Vagina (tissue), 2 donors: Measurements from ENCODE around the gene SLX4IP. TPM values are rescaled to one million over a fixed set of nuclear protein-coding genes. Genes with fewer than 3 reads are reported as not detected.

ENCODE experiments used
- DNase-seq, 2 donors: peaks; one replicate each; pipeline ENCODE4 v3.0.0-alpha.2; 2017; ENCODE audit errors: extremely low spot score in 2 of 2
- H3K27ac ChIP-seq: fragments of 200-600 bp; sonication (generic); one replicate; pipeline ENCODE4 v1.5.1; 2019
- H3K27me3 ChIP-seq: fragments of 200-600 bp; sonication (generic); one replicate; pipeline ENCODE4 v1.5.1; 2019
- H3K36me3 ChIP-seq, 2 donors: fragments of 200-600 bp; sonication (generic); one replicate each; pipeline ENCODE4 v1.5.1; 2017 to 2019
- H3K4me1 ChIP-seq: fragments of 200-600 bp; sonication (generic); one replicate; pipeline ENCODE4 v1.5.1; 2019
- H3K4me3 ChIP-seq, 2 donors: fragments of 200-600 bp; sonication (generic); 1 replicate in 1 of 2; 2 replicates in 1 of 2; pipeline ENCODE4 v1.5.1; 2016 to 2019
- H3K9me3 ChIP-seq: fragments of 200-600 bp; sonication (generic); one replicate; pipeline ENCODE4 v1.5.1; 2019
- POLR2A ChIP-seq, 2 donors: fragments of 450-650 bp; IDR thresholded peaks; one replicate each; pipeline ENCODE4 v1.6.1; 2017; ENCODE audit warnings: antibody characterized with exemption in 2 of 2, mild to moderate bottlenecking in 2 of 2, moderate library complexity in 2 of 2
- POLR2AphosphoS5 ChIP-seq, 2 donors: sonication (generic); formaldehyde crosslinking; IDR thresholded peaks; one replicate each; pipeline ENCODE4 v1.9.0; 2017; ENCODE audit warnings: antibody characterized with exemption in 2 of 2, mild to moderate bottlenecking in 2 of 2, low read depth in 1 of 2; ENCODE audit not compliant: insufficient read depth in 1 of 2
- intact Hi-C: fragments of 100-400 bp; cut with DNase I; formaldehyde crosslinking; loops from one replicate; pipeline ENCODE4 v1.15.1; 2023
- total RNA-seq: library from RNA; depleted of rRNA; stranded (reverse); fragments of >200 nt; gene quantifications from one replicate; pipeline ENCODE4 v1.2.3, GENCODE V29; 2016
- TF ChIP-seq, protein P1 (sequence below), 3 experiments: fragments of 450-650 bp in 2 of 3; fragments of 200-600 bp in 1 of 3; sonication (generic) in 1 of 3; IDR thresholded peaks; one replicate each; pipeline ENCODE4 v1.5.1; 2017 to 2019; ENCODE audit warnings: antibody characterized with exemption in 3 of 3, mild to moderate bottlenecking in 2 of 3, moderate library complexity in 2 of 3

SLX4IP gene
- total RNA-seq, 1 donor from 2014 or later = 4.9 TPM

DNA sequence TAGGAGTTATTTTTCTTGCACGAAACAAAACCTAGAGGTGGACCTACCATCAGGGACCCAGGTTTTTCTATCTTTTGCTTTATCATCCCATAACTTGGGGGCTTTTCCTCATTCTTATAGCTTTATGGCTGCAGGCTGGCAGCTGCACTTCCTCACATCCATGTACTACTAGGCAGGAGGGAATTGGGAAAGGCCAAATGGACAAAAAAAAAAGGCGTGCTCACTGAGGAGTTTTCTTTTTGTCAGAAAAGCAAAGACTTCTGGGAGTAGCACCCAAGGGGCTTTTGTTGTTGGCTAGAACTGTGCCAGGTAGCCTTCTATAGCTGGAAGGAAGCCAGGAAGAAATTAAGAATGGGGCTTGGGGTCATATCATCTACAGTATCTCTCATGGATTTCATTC, 61.4 kb downstream of the SLX4IP start:
- Histone ChIP-seq H3K4me3 (no peak overlapping the region), H3K27ac (no peak overlapping the region), H3K36me3 (no peaks in the 10 kb centered on the region), H3K4me1 (peaks cover 12% of the 10 kb centered on the region), H3K9me3 (no peaks in the 10 kb centered on the region), H3K27me3 (no peaks in the 10 kb centered on the region)
- DNase-seq = no peak
- TF ChIP-seq POLR2AphosphoS5 (IDR thresholded peaks at IDR 0.05; ENCODE audit: insufficient read depth in 1 of 2, low read depth in 1 of 2) (no peak), POLR2A (IDR thresholded peaks at IDR 0.05) (no peak)
- TF ChIP-seq, protein P1, sequence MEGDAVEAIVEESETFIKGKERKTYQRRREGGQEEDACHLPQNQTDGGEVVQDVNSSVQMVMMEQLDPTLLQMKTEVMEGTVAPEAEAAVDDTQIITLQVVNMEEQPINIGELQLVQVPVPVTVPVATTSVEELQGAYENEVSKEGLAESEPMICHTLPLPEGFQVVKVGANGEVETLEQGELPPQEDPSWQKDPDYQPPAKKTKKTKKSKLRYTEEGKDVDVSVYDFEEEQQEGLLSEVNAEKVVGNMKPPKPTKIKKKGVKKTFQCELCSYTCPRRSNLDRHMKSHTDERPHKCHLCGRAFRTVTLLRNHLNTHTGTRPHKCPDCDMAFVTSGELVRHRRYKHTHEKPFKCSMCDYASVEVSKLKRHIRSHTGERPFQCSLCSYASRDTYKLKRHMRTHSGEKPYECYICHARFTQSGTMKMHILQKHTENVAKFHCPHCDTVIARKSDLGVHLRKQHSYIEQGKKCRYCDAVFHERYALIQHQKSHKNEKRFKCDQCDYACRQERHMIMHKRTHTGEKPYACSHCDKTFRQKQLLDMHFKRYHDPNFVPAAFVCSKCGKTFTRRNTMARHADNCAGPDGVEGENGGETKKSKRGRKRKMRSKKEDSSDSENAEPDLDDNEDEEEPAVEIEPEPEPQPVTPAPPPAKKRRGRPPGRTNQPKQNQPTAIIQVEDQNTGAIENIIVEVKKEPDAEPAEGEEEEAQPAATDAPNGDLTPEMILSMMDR (IDR thresholded peaks at IDR 0.05) = no peak
- intact Hi-C loops = no loop called here

DNA sequence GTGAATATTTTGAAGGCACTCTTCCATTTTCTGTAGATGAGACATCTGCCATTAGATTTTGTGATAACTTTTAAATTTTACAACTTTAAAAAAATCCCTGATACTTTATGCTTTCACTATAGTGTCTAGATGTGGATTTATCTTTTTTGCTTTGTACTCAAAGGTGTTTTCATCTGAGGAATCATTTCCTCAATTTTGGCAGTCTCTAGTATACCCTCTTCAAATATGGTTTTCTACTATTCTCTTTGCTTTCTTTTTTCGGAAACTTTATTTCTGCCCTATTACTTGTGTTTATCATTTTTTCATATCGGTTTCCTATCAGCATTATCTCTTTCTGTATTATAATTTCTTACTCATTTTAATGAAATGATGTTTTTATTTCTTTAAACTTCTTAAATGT, 62.2 kb downstream of the SLX4IP start:
- no peak for DNase-seq
- Histone ChIP-seq H3K4me1 (peaks cover 20% of the 10 kb centered on the region), H3K36me3 (no peaks in the 10 kb centered on the region), H3K27ac (no peak overlapping the region), H3K9me3 (no peaks in the 10 kb centered on the region), H3K27me3 (no peaks in the 10 kb centered on the region), H3K4me3 (no peak overlapping the region)
- TF ChIP-seq POLR2A (IDR thresholded peaks at IDR 0.05) (no peak), POLR2AphosphoS5 (IDR thresholded peaks at IDR 0.05; ENCODE audit: insufficient read depth in 1 of 2, low read depth in 1 of 2) (no peak)
- TF ChIP-seq, protein P1 (IDR thresholded peaks at IDR 0.05) = no peak
- intact Hi-C loops = no loop called here

DNA sequence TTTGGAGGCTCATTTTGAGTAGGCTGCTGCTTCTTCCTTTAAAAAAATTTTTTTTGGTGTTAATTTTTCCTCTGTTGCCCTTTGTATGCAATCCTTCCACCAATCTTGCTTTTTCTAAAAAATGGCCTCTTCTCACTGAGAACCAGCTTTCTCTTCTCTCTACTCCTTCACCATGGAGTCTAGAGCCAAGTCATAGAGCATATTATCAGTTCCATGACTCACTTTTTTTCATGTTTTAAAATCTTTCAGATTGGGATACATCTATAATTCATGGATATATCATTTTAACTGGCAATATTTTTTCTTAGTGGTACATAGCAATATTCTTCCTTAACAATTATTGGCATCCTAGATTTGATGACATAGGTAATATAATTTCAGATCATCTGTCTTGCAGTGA, 62.7 kb downstream of the SLX4IP start:
- DNase-seq = no peak
- Histone ChIP-seq H3K4me1 (peaks cover 24% of the 10 kb centered on the region), H3K27me3 (no peaks in the 10 kb centered on the region), H3K27ac (no peak overlapping the region), H3K36me3 (no peaks in the 10 kb centered on the region), H3K4me3 (no peak overlapping the region), H3K9me3 (no peaks in the 10 kb centered on the region)
- TF ChIP-seq POLR2A (IDR thresholded peaks at IDR 0.05) (no peak), POLR2AphosphoS5 (IDR thresholded peaks at IDR 0.05; ENCODE audit: insufficient read depth in 1 of 2, low read depth in 1 of 2) (no peak)
- TF ChIP-seq, protein P1 (IDR thresholded peaks at IDR 0.05) = no peak
- intact Hi-C loops = no loop called here

DNA sequence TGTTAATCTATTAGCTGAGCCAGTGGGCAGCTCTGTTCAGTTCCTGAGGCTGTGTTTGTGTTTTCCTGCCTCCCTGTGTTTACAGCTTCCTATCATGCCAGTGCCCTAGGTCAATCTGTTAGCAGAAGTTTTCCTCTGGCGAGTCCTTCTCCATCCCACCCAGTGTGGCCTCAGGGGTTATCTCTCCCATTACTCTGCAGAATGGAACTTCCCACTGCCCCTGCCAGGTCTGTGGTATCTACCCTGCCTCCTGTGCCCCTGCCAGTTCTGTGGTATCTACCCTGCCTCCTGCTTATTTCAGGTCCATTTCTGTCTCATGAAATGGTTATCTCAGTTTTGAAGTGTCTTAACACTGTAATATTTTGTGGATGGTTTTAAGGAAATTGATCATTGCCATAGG, 63.1 kb downstream of the SLX4IP start:
- H3K4me3 ChIP-seq = no peak overlapping the region
- no peaks in the 10 kb centered on the region for H3K9me3 ChIP-seq
- peaks cover 25% of the 10 kb centered on the region for H3K4me1 ChIP-seq
- DNase-seq = no peak
- no peak overlapping the region for H3K27ac ChIP-seq
- TF ChIP-seq, protein P1 (IDR thresholded peaks at IDR 0.05) = no peak
- no peak for TF ChIP-seq POLR2AphosphoS5 (IDR thresholded peaks at IDR 0.05; ENCODE audit: insufficient read depth in 1 of 2, low read depth in 1 of 2)
- no peak for TF ChIP-seq POLR2A (IDR thresholded peaks at IDR 0.05)
- intact Hi-C loops = no loop called here
- H3K27me3 ChIP-seq = no peaks in the 10 kb centered on the region
- no peaks in the 10 kb centered on the region for H3K36me3 ChIP-seq

DNA sequence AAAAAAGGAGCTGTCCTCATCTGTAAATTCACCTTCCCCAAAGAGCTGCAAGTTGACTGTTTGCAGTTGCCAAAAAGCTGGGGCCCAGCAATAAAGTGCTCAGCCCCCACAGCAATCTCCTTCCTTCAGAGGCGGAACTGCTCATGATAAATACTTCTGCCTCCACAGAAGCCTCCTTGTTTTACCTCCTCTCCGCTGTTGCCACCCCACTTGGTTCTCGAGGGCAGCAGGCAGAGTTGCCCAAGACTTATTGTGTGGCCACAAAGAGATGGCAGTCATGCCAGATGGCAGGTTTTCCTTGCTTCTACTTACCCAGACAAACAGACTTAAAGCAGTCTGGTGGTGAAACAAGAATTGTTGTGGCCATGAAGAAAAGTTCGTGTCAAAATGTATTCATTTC, 66.3 kb downstream of the SLX4IP start:
- Histone ChIP-seq H3K4me3 (peak overlapping the region; percentile 12 to 24), H3K9me3 (no peaks in the 10 kb centered on the region), H3K36me3 (no peaks in the 10 kb centered on the region), H3K4me1 (peaks cover 53% of the 10 kb centered on the region), H3K27me3 (no peaks in the 10 kb centered on the region), H3K27ac (peak overlapping the region; percentile 55)
- intact Hi-C loops = no loop called here
- TF ChIP-seq, protein P1 (IDR thresholded peaks at IDR 0.05) = no peak
- TF ChIP-seq POLR2A (IDR thresholded peaks at IDR 0.05) (no peak), POLR2AphosphoS5 (IDR thresholded peaks at IDR 0.05; ENCODE audit: insufficient read depth in 1 of 2, low read depth in 1 of 2) (no peak)
- DNase-seq = no peak
